Tibial artery (tissue), 4 donors: ENCODE data around the gene CYP19A1.

Experiments
- DNase-seq, 2 donors: peaks; one replicate each; pipeline ENCODE4 v3.0.0-alpha.2; 2019
- H3K27ac ChIP-seq, 2 donors: fragments of 200-600 bp; sonication (generic) in 1 of 2; 1 replicate in 1 of 2; 2 replicates in 1 of 2; pipeline ENCODE4 v1.5.1; 2018 to 2019; ENCODE audit warnings: mild to moderate bottlenecking in 1 of 2
- H3K27me3 ChIP-seq, 2 donors: fragments of 200-600 bp; sonication (generic) in 1 of 2; one replicate each; pipeline versions ENCODE4 v1.5.1 to v1.6.0; 2016 to 2019
- H3K36me3 ChIP-seq, 3 donors: fragments of 200-600 bp; sonication (generic) in 2 of 3; one replicate each; pipeline ENCODE4 v1.5.1; 2016 to 2019; ENCODE audit warnings: mild to moderate bottlenecking in 2 of 3
- H3K4me1 ChIP-seq, 4 donors: fragments of 200-600 bp; sonication (generic) in 2 of 4; 1 replicate in 3 of 4; 2 replicates in 1 of 4; pipeline ENCODE4 v1.5.1; 2016 to 2019
- H3K4me3 ChIP-seq, 2 donors: fragments of 200-600 bp; sonication (generic) in 1 of 2; 1 replicate in 1 of 2; 2 replicates in 1 of 2; pipeline ENCODE4 v1.5.1; 2018 to 2019; ENCODE audit warnings: mild to moderate bottlenecking in 2 of 2
- H3K9me3 ChIP-seq, 3 donors: fragments of 200-600 bp; sonication (generic) in 1 of 3; one replicate each; pipeline ENCODE4 v1.5.1; 2016 to 2019
- CTCF ChIP-seq, 2 experiments: fragments of 200-600 bp in 1 of 2; fragments of 450-650 bp in 1 of 2; IDR thresholded peaks; one replicate each; pipeline ENCODE4 v1.5.1; 2017 to 2019; ENCODE audit warnings: antibody characterized with exemption in 2 of 2, mild to moderate bottlenecking in 1 of 2, moderate library complexity in 1 of 2
- intact Hi-C: fragments of 100-400 bp; cut with DNase I; formaldehyde crosslinking; loops from one replicate; pipeline ENCODE4 v1.15.0; 2023; ENCODE audit warnings: low total_unique reads

The CYP19A1 gene

GRCh38 chr15:51251556-51251955 lies 86.8 kb downstream of the CYP19A1 start:
- H3K27ac ChIP-seq = no peak overlapping the region
- H3K27me3 ChIP-seq = no peaks in the 10 kb centered on the region
- TF ChIP-seq CTCF (IDR thresholded peaks at IDR 0.05) = no peak

GRCh38 chr15:51250217-51251011 lies 88.0 kb downstream of the CYP19A1 start:
- TF ChIP-seq CTCF (IDR thresholded peaks at IDR 0.05) = no peak
- DNase-seq = no peak
- H3K36me3 ChIP-seq = no peaks in the 10 kb centered on the region
- intact Hi-C loops = no loop called here
- no peaks in the 10 kb centered on the region for H3K9me3 ChIP-seq
- H3K27ac ChIP-seq = no peak overlapping the region
- H3K27me3 ChIP-seq = no peaks in the 10 kb centered on the region
- no peak overlapping the region for H3K4me3 ChIP-seq
- H3K4me1 ChIP-seq = no peaks in the 10 kb centered on the region

More at GRCh38 chr15:51251556-51251955, 86.8 kb downstream of the CYP19A1 start:
- H3K4me3 ChIP-seq = no peak overlapping the region
- no peaks in the 10 kb centered on the region for H3K9me3 ChIP-seq
- no peaks in the 10 kb centered on the region for H3K36me3 ChIP-seq
- no peaks in the 10 kb centered on the region for H3K4me1 ChIP-seq
- DNase-seq = no peak
- intact Hi-C loops = no loop called here

- no peak for DNase-seq
- intact Hi-C loops = no loop called here
- H3K27me3 ChIP-seq = no peaks in the 10 kb centered on the region
- TF ChIP-seq CTCF (IDR thresholded peaks at IDR 0.05) = no peak
- no peaks in the 10 kb centered on the region for H3K9me3 ChIP-seq
- no peak overlapping the region for H3K27ac ChIP-seq
- no peak overlapping the region for H3K4me3 ChIP-seq
- no peaks in the 10 kb centered on the region for H3K4me1 ChIP-seq
- H3K36me3 ChIP-seq = no peaks in the 10 kb centered on the region
These were observed 92.8 kb downstream of the CYP19A1 start for GRCh38 chr15:51245628-51246027.

- no peak overlapping the region for H3K27ac ChIP-seq
- H3K9me3 ChIP-seq = no peaks in the 10 kb centered on the region
- no peaks in the 10 kb centered on the region for H3K36me3 ChIP-seq
- intact Hi-C loops = no loop called here
- H3K4me3 ChIP-seq = no peak overlapping the region
- no peak for TF ChIP-seq CTCF (IDR thresholded peaks at IDR 0.05)
- no peaks in the 10 kb centered on the region for H3K27me3 ChIP-seq
- no peaks in the 10 kb centered on the region for H3K4me1 ChIP-seq
- no peak for DNase-seq
These were observed 94.0 kb downstream of the CYP19A1 start for GRCh38 chr15:51244423-51244869.

- intact Hi-C loops = no loop called here
- TF ChIP-seq CTCF (IDR thresholded peaks at IDR 0.05) = no peak
- no peaks in the 10 kb centered on the region for H3K36me3 ChIP-seq
These were observed 94.6 kb downstream of the CYP19A1 start for GRCh38 chr15:51243774-51244173.

More at GRCh38 chr15:51243774-51244173, 94.6 kb downstream of the CYP19A1 start:
- no peaks in the 10 kb centered on the region for H3K4me1 ChIP-seq
- DNase-seq = no peak
- H3K27ac ChIP-seq = no peak overlapping the region
- H3K9me3 ChIP-seq = no peaks in the 10 kb centered on the region
- H3K27me3 ChIP-seq = no peaks in the 10 kb centered on the region
- H3K4me3 ChIP-seq = no peak overlapping the region
